PC-3 (cell line): Measurements from ENCODE around the gene CDC25B. TPM values are rescaled to one million over a fixed set of nuclear protein-coding genes. Genes with fewer than 3 reads are reported as not detected.

Source experiments
- ATAC-seq: fragments of 200-7000 bp; cut with Tn5 transposase; 2 replicates; pipeline ENCODE4 v1.9.1; 2020; ENCODE audit warnings: mild to moderate bottlenecking, moderate library complexity
- BruUV-seq: library from RNA; stranded (reverse); fragments of 400-500 nt; replicated peaks from 2 replicates; lab custom pipeline; 2021; lab: Mats Ljungman, UMichigan
- CTCF ChIA-PET: fragments of 300-600 bp; sonication (Branson Sonifier 250); formaldehyde crosslinking; loops from one replicate; lab custom pipeline; 2022; ENCODE audit warnings: antibody characterized with exemption; lab: Charles Lee
- POLR2A ChIA-PET: fragments of 300-600 bp; sonication (Branson Sonifier 250); formaldehyde crosslinking; loops from one replicate; lab custom pipeline; 2022; ENCODE audit warnings: antibody characterized with exemption; ENCODE audit not compliant: unreplicated experiment; lab: Charles Lee
- DNase-seq: peaks from one replicate; pipeline ENCODE4 v3.0.0-alpha.2; 2015
- H2AFZ ChIP-seq: fragments of 300-600 bp; sonication (generic); 2 replicates; pipeline ENCODE4 v1.6.0; 2016; ENCODE audit warnings: antibody characterized with exemption, low read length
- H3F3A ChIP-seq: fragments of 300-600 bp; sonication (generic); one replicate; pipeline ENCODE4 v1.6.0; 2017; ENCODE audit warnings: antibody characterized with exemption, low read length, control low read depth, mild to moderate bottlenecking; ENCODE audit not compliant: unreplicated experiment
- H3K27ac ChIP-seq: fragments of 300-600 bp; sonication (generic); 2 replicates; pipeline ENCODE4 v1.5.1; 2016; ENCODE audit warnings: mild to moderate bottlenecking, low read length
- H3K27me3 ChIP-seq: fragments of 300-600 bp; sonication (generic); 2 replicates; pipeline ENCODE4 v1.6.1; 2016; ENCODE audit warnings: low read length, mixed read lengths
- H3K36me3 ChIP-seq: fragments of 300-600 bp; sonication (generic); 2 replicates; pipeline ENCODE4 v1.6.1; 2016; ENCODE audit warnings: low read depth, mixed run types, low read length, mixed read lengths
- H3K4me1 ChIP-seq: fragments of 300-600 bp; sonication (generic); 2 replicates; pipeline ENCODE4 v1.5.1; 2016; ENCODE audit warnings: low read length; ENCODE audit not compliant: insufficient read depth
- H3K4me2 ChIP-seq: fragments of 300-600 bp; sonication (generic); 2 replicates; pipeline ENCODE4 v1.6.0; 2016; ENCODE audit warnings: low read length
- H3K4me3 ChIP-seq: fragments of 300-600 bp; sonication (generic); 2 replicates; pipeline ENCODE4 v1.5.1; 2016; ENCODE audit warnings: mild to moderate bottlenecking, low read length, mixed read lengths
- H3K79me2 ChIP-seq: fragments of 300-600 bp; sonication (generic); 2 replicates; pipeline ENCODE4 v1.6.1; 2017; ENCODE audit warnings: low read length, mixed read lengths
- H3K9ac ChIP-seq: fragments of 300-600 bp; sonication (generic); 2 replicates; pipeline ENCODE4 v1.6.0; 2016; ENCODE audit warnings: mild to moderate bottlenecking, low read length
- H3K9me2 ChIP-seq: fragments of 300-600 bp; sonication (generic); replicated peaks from 2 replicates; pipeline ENCODE4 v1.6.1; 2016; ENCODE audit warnings: mixed run types, low read length, mixed read lengths
- H3K9me3 ChIP-seq: fragments of 300-600 bp; sonication (generic); 2 replicates; pipeline ENCODE4 v1.6.1; 2016; ENCODE audit warnings: low read length, mixed read lengths
- H4K20me1 ChIP-seq: fragments of 300-600 bp; sonication (generic); 2 replicates; pipeline ENCODE4 v1.6.1; 2016; ENCODE audit warnings: low read length, mixed read lengths
- EZH2 ChIP-seq: fragments of 300-600 bp; sonication (generic); IDR thresholded peaks from one replicate; pipeline ENCODE4 v1.6.1; 2017; ENCODE audit warnings: antibody characterized with exemption, mild to moderate bottlenecking, low read length; ENCODE audit not compliant: unreplicated experiment
- EZH2phosphoT487 ChIP-seq: fragments of 300-600 bp; sonication (generic); IDR thresholded peaks from 2 replicates; pipeline ENCODE4 v1.6.1; 2018; ENCODE audit warnings: mild to moderate bottlenecking, antibody characterized with exemption, low read length, borderline replicate concordance
- intact Hi-C: fragments of 100-400 bp; cut with micrococcal nuclease; formaldehyde crosslinking; loops from 2 replicates; pipeline ENCODE4 v1.9.0; 2023
- total RNA-seq: library from RNA; depleted of rRNA; stranded (reverse); fragments of >200 nt; gene quantifications from 2 replicates; pipeline ENCODE4 v1.2.3, GENCODE V29; 2014
- TF ChIP-seq, protein P1 (sequence below): fragments of 300-600 bp; sonication (generic); conservative IDR thresholded peaks from 2 replicates; pipeline ENCODE4 v1.5.1; 2017; ENCODE audit warnings: antibody characterized with exemption, low read depth, mild to moderate bottlenecking, low read length

CDC25B gene
- total RNA-seq, 1 experiment from 2014 or later = 89.7 TPM

GRCh38 chr20:3804781-3805180, 8.7 kb downstream of the CDC25B start:
- Histone ChIP-seq H3K4me1 (peaks cover 42% of the 10 kb centered on the region), H3K4me3 (no peak overlapping the region), H3K9ac (no peak overlapping the region), H3K27me3 (no peaks in the 10 kb centered on the region), H2AFZ (no peak overlapping the region), H4K20me1 (no peaks in the 10 kb centered on the region), H3K27ac (no peak overlapping the region; the same call in 1 of the 2 replicates), H3K9me3 (no peaks in the 10 kb centered on the region), H3K4me2 (no peak overlapping the region), H3K9me2 (no peaks in the 10 kb centered on the region), H3K36me3 (peaks cover 65% of the 10 kb centered on the region), H3K79me2 (peaks cover 17% of the 10 kb centered on the region), H3F3A (peaks cover 11% of the 10 kb centered on the region)
- DNase-seq = no peak
- ChIA-PET CTCF (no interaction called here), POLR2A (no interaction called here)
- TF ChIP-seq, protein P1, sequence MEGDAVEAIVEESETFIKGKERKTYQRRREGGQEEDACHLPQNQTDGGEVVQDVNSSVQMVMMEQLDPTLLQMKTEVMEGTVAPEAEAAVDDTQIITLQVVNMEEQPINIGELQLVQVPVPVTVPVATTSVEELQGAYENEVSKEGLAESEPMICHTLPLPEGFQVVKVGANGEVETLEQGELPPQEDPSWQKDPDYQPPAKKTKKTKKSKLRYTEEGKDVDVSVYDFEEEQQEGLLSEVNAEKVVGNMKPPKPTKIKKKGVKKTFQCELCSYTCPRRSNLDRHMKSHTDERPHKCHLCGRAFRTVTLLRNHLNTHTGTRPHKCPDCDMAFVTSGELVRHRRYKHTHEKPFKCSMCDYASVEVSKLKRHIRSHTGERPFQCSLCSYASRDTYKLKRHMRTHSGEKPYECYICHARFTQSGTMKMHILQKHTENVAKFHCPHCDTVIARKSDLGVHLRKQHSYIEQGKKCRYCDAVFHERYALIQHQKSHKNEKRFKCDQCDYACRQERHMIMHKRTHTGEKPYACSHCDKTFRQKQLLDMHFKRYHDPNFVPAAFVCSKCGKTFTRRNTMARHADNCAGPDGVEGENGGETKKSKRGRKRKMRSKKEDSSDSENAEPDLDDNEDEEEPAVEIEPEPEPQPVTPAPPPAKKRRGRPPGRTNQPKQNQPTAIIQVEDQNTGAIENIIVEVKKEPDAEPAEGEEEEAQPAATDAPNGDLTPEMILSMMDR = no peak
- TF ChIP-seq EZH2phosphoT487 (no peak), EZH2 (no peak)
- ATAC-seq = no peak
- BruUV-seq = no TSS peak
- intact Hi-C loops = no loop called here

- no peak for DNase-seq
- no peak for ATAC-seq
- Histone ChIP-seq H3K27me3 (no peaks in the 10 kb centered on the region), H3K27ac (peak overlapping the region; percentile 97), H4K20me1 (no peaks in the 10 kb centered on the region), H3K79me2 (peaks cover 23% of the 10 kb centered on the region), H3K9me3 (no peaks in the 10 kb centered on the region), H3F3A (peaks cover 14% of the 10 kb centered on the region), H3K36me3 (peaks cover 27% of the 10 kb centered on the region), H3K4me2 (peak overlapping the region; percentile 76), H2AFZ (no peak overlapping the region), H3K9me2 (no peaks in the 10 kb centered on the region), H3K9ac (peak overlapping the region; percentile 89), H3K4me1 (peaks cover 75% of the 10 kb centered on the region), H3K4me3 (peak overlapping the region; percentile 18; the same call in 1 of the 2 replicates)
- intact Hi-C loops = loop anchor here (1.0 kb wide), 1 partner anchor 12 kb away; the partner anchor contains the start of gene CDC25B
- ChIA-PET POLR2A (no interaction called here), CTCF (interaction anchor here (0.6 to 0.9 kb wide), 2 partner anchors 27 to 81 kb away, joined by 3 read pairs; partner anchors contain the start of gene SPEF1)
- no peak for TF ChIP-seq EZH2
- TF ChIP-seq, protein P1 = no peak
- TSS peak; percentile 85 for BruUV-seq
Measured at GRCh38 chr20:3808544-3808943, 12.4 kb downstream of the CDC25B start.

DNA sequence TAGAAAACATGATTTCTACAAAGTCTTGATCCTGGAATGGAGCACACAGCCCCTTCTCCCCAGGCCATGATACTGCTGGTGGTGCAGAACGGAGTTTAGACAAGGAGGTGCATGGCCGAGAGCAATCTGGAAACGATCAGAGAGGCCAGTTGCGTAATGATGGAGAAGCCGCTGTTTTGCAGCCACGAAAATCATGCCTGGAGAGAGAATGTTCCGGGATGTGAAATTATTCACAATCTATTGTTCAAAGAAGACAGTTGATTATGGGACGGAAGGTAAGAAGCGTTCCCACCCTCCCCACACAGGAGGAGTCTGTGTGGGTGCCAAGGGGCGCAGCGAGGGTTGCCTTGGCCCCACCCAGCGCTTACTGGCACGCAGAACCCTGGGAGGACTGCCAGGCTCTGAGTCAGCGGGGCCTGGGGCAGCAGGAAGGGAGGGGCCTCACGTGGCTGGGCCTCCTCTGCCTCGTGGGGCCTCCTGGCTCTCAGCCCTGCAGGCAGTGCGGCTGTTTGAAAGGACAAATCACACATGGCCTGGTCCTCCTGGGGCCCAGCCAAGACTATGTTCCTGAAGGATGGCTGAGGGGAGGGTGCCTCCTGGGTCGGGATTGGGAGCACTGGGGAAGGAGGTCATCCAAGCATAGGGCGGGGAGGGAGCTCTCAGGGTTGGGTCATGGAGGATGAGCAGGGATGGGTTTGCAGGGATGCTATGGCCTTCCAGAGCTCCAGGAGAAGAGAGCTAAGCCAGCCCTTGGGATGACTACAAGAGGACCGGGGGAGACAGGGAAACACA, 15.6 kb downstream of the CDC25B start:
- Histone ChIP-seq H3F3A (peaks cover 14% of the 10 kb centered on the region), H3K9me2 (no peaks in the 10 kb centered on the region), H3K9ac (peak overlapping the region; percentile 97), H3K4me3 (peak overlapping the region; percentile 67), H3K27me3 (no peaks in the 10 kb centered on the region), H3K27ac (peak overlapping the region; percentile 98), H2AFZ (no peak overlapping the region), H3K4me2 (peak overlapping the region; percentile 87), H3K79me2 (peaks cover 23% of the 10 kb centered on the region), H3K9me3 (no peaks in the 10 kb centered on the region), H3K36me3 (no peaks in the 10 kb centered on the region), H4K20me1 (no peaks in the 10 kb centered on the region), H3K4me1 (peaks cover 56% of the 10 kb centered on the region)
- ATAC-seq (peak; percentile 50), DNase-seq (peak; percentile 99)
- TF ChIP-seq EZH2 (no peak), EZH2phosphoT487 (peak; percentile 36; the same call in 1 of the 2 replicates)
- TF ChIP-seq, protein P1 = no peak
- ChIA-PET POLR2A (interaction anchor here (1.1 kb wide), 1 partner anchor 9 kb away, joined by 11 read pairs; the partner anchor contains the start of gene AP5S1), CTCF (interaction anchor here (0.9 kb wide), 2 partner anchors 24 to 27 kb away, joined by 3 read pairs; no protein-coding TSS in a partner anchor)
- BruUV-seq = no TSS peak
- intact Hi-C loops = loop anchor here (1.0 kb wide), 1 partner anchor 9 kb away; the partner anchor contains the start of gene AP5S1
